ENCODE data around the gene U2AF2.

The U2AF2 gene

DNA sequence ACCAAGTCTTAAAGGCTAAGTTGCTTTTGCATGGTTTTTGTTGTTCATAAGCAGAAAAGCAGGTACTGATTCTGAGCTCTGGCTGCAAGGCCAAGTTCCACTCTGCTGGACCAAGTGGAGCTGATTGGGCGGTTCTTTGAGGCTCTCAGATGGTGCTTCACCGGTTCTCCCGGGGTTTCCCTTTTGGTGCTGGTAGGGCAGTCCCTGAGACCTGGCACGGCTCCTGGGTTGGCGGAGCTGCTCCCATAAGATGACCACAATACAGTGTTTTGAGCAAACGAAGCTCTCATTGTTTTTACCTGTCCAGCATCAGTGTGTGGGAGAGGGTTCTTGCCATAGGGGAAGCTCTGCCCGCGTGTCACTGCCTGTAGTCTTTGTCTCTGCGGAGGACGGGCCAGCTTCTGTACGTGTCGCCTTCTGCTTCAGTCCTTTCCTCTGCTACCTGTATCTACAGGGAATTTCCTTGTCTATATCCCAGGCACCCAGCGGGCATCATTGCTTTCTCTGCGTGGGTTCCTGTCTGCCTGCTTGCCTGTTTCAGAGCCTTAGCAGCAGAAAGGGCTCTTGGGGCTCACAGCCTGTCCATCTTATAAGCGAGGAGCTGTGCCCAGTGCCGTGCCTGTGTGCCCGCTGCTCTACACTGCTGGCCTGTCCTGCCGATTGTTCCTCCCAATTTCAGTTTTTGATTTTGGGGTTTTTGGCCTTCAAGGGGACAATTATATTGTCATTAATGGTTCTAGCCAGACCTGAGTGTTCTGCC is 2.3 kb downstream of the U2AF2 start:
- no peak for DNase-seq (ENCODE audit: low spot score)

DNA sequence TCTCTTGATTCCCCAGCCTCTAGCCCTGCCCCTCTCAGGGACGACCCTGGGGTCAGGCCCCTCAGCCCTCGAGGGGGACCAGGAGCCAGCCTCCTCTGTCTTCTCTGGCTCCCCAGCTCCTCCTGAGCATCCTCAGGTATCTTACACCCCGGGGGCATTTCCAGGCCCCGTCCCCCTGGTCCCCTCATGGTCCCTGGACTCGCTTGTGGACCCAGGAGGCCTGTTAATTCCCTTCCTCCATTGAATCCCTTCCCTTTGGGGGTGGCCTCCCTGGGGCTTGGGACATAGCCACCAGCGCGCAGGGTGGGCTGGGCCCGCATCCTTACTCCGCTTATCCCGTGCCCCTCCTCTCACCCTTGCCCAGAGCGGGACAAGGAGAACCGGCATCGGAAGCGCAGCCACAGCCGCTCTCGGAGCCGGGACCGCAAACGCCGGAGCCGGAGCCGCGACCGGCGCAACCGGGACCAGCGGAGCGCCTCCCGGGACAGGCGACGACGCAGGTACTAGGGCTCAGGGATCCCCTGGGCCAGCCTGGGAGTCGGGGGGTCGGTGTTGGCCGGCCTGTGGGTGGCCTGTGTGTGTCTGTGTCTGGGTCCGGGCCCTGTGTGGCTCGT is 4.1 kb downstream of the U2AF2 start:
- no peak for DNase-seq (ENCODE audit: low spot score)

DNA sequence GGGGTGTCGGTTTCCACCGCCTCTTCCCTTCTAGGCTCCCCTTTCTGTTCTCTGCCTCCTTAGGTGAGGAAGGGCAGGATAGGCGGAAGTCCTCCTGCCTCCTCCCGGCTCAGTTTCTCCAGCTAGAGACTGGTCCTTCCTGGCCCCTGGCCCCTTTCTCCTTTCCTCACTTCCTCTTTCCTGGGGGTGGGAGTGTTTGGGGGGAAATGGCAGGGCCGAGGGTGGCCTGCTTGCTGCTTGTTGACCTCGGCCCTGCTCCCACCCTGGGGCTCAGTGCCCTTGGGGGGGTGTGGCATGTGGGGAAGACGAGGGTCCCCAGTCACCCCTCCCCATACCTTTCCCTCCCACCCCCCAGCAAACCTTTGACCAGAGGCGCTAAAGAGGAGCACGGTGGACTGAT is 5.0 kb downstream of the U2AF2 start:
- DNase-seq (ENCODE audit: low spot score), result no peak

DNA sequence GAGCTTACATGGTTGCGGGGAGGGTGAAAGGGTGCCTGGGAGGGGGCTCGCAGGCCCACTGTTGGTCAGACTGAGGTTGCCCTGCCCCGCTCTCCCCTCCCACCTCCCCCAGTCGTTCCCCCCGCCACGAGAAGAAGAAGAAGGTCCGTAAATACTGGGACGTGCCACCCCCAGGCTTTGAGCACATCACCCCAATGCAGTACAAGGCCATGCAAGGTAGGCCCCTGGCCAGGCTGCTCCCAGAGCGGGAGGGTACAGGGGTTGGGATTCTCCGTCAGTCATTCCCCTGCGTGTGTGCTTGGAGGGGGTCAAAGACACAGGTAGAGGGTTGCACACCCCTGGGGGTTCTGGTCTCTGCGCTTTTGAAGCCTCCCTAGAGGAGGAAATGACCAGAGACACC is 5.6 kb downstream of the U2AF2 start:
- no peak for DNase-seq (ENCODE audit: low spot score)

DNA sequence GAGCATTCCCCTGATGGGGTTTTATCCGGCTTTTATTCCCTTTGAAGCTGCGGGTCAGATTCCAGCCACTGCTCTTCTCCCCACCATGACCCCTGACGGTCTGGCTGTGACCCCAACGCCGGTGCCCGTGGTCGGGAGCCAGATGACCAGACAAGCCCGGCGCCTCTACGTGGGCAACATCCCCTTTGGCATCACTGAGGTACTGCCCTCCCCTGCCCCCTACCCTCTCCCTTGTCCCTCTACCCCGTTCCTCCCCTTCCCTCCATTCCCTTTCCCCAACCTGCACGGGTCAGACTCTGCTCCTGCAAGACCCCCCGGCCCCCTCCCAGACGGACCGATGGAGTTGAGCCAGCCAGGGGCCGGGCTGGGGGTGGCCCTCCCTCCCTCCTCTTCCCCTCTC is 6.2 kb downstream of the U2AF2 start:
- no peak for DNase-seq (ENCODE audit: low spot score)

DNA sequence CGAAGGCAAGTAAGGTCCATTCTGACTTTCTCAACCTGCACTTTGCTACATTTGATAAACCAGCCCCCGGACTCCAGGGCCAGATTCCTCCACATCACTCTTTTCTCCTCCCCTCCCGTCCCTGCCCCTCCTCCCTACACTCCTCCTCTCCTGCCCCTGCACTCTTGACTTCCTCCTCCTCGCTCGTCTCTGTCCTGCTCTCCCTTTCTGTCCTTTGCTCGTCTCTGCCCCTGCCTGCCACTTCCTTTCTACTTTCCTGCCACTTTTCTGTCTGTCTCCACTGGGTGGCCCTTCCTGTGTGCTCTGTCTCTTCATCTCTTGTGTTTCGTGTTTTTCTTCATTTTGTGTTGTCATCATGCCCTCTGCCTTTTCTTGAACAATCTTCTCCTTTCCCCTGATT is 7.0 kb downstream of the U2AF2 start:
- no peak for DNase-seq (ENCODE audit: low spot score)

DNA sequence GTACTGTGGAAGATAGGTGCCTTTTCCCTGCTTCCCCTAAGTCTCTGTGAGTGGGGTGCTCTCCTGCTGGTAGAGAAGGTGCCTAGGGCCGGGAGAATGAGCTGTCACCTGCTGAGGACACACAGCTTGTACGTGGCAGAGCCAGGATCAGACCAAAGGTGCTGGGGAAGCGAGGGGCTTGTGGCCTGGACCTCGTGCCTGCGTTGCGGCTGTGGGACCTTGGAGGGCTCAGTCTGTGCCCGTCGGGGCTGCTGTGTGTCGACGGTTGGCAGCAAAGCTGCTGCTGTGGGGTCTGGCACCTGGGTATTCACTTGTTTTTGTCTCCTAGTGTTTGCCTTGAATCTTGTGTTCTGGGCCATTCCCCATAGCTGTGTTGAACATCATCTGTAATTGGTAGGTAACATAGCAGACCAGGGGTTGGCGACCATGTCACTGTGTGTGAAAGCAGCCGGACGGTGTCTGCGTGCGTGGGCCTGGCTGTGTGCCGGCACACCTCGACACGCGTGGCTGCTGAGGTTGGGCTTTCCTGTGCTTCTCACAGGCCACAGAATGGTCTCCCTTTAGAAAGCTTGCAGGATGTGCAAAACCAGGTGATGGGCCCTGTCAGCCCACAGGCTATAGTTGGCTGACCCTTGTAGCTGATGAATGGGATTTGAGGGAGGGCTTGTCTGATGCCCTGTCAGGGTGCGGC is 9.2 kb downstream of the U2AF2 start:
- DNase-seq (ENCODE audit: low spot score), result no peak

DNA sequence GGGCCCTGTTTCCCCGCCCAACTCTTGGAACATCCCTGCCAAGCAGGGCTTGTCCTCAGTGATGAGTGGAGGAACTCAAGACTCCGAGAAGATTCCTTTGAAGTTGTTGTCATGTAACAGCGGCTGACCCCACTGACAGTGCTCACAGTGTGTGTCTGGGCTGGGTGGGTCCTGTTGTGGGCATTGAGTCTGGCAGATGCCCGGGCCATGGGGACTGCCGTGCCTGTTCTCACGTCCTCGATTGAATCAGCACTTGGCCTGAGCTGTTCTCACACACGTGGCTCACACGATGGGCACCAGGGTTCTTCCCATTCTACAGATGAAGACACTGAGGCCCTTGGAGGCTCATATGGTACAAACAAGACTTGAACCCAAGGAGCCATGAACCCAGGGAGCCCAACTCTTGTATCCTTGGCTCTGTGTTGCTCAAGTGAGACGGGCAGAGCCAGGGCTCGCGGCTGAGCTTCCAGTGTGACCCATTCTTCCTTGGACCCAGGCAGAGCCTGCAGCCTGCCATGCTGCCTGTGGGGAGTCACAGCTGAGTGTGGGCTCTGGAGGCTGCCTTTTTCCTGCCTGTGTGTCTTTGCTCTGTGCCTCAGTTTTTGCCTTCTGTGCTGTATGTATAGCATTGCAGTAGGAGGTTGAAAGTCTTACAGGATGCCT is 11.6 kb downstream of the U2AF2 start:
- no peak for DNase-seq (ENCODE audit: low spot score)

DNA sequence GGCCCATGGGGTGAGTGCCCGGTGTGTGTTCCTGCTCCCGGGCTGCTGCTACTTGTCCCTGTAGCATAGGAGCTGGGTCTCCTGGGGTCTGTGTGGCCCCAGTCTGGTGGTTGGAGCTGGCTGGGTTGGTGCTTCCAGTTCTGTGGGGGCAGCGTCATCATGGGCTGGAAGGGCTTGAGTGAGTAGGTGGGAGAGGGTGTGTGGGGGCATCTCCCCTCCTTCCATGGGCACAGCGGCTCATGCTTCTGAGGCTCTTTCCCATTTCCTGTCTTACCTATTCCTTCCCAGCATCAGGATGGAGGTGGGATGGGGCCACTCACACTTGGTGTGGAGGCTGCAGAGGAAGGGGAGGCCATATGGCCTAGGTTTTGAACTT is 12.2 kb downstream of the U2AF2 start:
- DNase-seq (ENCODE audit: low spot score), result no peak

DNA sequence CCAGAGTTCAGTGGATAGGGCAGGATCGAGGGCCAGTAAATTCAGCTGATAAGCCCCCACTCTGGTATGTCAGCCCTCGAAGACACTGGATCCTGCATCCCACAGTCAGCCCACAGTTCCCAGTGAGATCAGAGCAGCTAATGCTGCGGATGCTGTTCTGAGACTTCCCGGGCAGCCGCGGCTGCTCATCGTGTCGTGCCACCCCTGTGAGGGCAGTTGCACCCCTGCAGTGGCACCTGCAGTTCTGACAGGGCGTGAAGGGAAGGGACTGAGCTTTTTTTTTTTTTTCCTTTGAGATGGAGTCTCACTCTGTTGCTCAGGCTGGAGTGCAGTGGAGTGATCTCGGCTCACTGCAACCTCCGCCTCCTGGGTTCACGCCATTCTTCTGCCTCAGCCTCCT is 12.7 kb downstream of the U2AF2 start:
- no peak for DNase-seq (ENCODE audit: low spot score)

DNA sequence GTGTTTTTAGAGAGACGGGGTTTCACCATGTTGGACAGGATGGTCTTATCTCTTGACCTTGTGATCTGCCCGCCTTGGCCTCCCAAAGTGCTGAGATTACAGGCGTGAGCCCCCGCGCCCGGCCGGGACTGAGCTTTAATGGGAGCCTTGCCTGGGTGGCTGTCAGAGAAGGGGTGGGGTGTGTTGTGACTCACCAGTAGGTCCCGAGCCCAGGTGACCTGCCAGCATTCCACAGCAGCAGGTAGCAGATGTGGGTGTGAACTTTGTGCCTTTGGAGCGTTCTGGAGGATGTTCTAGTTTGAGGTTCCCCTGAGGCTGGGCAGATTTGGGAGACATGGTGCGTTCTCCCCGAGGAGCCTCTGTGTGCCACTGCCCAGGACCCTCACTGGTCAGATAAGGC is 13.1 kb downstream of the U2AF2 start:
- DNase-seq (ENCODE audit: low spot score), result no peak

DNA sequence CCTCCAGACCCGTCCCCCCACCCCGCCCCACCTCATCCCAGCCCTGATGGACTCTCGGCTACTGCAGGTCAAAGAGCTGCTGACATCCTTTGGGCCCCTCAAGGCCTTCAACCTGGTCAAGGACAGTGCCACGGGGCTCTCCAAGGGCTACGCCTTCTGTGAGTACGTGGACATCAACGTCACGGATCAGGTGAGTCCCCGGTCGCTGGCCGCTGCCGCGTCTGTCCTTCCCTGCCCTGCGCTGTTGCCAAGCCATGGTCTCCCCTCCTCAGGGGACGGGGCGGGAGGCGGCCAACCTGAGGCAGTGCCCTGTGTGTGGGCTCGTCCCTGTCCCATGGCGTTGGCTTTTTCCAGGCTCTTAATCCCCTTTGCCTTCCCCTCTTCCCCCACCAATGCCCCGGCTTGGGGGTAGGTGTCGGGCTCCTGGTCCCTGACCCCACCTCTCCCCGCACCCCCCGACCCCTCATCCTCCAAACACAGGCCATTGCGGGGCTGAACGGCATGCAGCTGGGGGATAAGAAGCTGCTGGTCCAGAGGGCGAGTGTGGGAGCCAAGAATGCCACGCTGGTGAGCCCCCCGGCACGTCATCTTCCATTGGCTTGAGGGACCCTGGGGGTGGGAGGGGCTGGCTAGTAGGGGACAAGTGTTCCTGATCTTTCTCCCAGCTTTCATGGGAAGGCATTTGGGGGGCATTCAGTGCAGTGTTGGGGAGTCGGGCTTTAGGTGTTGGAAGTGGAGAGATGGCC is 13.9 kb downstream of the U2AF2 start:
- no peak for DNase-seq (ENCODE audit: low spot score)

DNA sequence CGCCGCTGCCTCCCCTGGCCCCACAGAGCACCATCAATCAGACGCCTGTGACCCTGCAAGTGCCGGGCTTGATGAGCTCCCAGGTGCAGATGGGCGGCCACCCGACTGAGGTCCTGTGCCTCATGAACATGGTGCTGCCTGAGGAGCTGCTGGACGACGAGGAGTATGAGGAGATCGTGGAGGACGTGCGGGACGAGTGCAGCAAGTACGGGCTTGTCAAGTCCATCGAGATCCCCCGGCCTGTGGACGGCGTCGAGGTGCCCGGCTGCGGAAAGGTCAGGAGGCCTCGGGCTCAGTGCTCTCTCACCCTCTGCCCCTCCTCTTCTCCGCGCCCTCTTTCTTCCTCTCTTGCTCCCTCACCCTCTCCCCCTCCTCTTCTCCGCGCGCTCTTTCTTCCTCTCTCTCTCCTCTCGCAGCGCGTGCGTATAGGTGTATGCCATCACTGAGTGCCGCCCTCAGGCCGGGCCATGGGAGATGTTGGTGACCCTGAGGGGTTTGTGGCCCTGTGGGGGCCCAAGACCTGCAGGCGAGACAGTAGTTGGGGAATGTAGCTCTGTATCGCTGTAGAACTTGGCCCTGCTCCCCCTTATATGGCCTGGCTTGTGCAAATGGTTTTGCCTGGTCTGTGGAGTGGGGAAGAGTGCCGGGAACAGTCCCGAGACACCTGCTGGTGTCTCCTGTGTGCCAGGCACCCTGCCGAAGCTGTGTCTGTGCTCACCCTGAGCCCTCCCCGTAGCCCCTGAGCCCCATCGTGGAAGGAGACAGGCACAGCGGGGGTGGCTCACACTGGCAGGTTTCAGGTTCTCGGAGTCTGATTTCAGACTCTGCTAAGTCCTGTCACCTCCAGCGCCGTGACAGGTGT is 14.8 kb downstream of the U2AF2 start:
- DNase-seq (ENCODE audit: low spot score), result no peak

DNA sequence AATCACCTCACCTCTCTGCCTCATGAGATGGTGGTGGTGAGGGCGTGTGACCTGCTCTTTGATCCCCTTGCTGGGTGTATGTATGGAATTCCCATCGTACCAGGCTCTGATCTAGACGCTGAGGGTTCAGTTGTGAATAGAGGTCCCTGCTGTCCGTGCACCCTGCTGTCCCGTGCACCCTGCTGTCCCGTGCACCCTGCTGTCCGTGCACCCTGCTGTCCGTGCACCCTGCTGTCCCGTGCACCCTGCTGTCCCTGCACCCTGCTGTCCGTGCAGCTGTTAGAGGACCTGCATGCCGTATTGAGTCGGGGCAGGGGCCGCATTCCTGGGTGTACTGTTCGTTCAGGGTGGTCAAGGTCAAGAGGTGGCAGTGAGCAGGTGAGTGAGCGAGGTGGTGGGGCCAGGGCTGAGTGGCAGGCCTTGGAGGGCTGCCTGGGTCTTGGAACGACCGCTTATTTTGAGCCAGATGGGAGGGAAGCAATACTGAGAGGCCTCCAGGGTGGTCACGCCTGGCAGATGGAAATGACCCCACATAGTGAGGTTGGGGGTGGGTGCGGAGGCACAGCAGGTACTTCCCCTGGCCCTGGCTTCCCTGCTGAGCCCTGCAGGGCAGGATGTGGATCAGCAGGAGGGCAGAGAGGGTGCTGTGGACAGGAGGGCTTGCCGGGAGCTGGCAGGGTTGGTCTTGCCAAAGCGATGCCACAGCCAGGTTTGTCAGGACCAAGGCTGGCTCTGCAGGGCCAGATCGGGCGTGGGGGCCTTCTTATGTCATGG is 15.6 kb downstream of the U2AF2 start:
- DNase-seq (ENCODE audit: low spot score), result no peak

DNA sequence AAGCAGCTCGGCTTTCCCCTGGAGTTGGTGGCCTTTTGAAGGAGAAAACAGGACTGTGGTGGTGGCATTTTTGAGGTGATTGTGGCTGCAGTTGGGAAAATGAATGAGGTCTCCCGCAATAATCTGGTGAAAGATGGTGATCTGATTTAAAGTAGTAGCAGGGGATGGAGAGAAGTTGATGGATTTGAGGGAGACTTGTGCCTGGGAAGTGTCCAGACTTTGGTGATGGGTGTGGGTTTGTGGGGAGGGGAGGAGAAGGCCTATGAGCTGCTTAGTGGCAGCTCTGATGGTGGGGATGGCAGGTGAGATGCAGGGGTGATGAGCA is 16.2 kb downstream of the U2AF2 start:
- DNase-seq (ENCODE audit: low spot score), result no peak

DNA sequence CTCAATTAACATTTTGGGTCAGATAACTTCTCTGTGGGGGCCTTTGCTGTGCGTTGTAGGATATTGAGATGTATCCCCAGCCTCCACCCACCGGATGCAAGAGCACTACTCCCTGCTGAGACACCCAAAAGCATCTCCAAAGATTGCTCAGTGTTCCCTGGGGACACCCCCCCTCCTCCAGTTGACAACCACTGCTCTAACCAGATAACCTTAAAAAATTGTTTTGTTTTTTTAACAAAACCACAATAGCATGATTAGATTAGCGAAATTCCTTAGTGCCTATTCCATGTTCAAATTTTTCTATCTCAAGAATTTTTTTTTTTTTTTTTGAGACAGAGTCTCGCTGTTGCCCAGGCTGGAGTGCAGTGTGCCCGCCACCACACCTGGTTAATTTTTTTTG is 17.6 kb downstream of the U2AF2 start:
- DNase-seq (ENCODE audit: low spot score), result no peak

DNA sequence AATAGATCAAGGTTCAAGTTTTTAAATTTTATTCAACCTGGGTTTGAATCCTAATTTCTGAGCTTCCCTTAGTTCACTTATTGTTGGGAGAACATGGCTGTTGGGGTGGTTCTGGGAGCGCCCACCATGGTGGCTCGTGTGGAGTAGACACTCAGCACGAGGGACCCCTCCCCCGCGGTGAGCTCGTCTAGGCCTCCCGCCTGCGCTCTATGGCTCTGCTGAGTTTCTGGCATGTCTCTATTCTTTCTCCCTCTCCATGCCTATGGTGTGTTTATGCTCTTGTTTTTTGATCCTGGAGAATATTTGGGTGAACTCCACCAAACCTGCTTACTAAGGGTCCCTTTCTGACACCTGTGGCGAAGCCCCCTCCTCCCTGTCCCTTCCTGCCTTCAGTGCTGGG is 18.6 kb downstream of the U2AF2 start:
- DNase-seq (ENCODE audit: low spot score), result no peak

DNA sequence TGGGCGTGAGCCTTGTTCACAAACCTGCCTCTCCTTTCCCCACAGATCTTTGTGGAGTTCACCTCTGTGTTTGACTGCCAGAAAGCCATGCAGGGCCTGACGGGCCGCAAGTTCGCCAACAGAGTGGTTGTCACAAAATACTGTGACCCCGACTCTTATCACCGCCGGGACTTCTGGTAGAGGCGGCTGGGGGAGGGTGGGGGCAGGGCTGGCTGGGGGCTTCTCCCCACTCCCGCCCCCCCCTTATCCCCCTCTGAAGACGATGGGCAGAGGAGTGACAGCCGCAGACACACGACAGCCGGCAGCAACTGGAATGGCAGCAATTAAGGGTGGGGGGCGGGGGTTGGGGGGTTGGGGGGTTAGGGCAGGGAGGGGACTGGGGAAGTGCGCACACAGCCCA is 19.1 kb downstream of the U2AF2 start:
- DNase-seq (ENCODE audit: low spot score), result no peak

DNA sequence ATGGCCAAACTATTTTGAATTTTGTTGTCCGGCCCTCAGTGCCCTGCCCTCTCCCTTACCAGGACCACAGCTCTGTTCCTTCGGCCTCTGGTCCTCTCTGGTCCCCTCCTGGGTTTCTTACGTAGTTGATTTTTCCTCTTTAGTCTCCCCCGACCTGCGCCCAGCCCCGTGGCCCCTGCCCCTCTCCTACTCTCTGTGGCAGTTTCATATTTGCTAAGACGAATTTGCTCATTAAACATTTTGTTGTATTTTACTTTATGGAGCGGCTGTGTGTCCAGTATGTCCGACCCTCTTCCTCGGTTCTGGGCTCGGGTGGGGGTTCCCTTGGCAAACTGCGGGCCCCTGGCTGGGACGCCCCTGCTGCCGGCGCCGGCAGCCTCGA is 19.6 kb downstream of the U2AF2 start:
- no peak for DNase-seq (ENCODE audit: low spot score)

DNA sequence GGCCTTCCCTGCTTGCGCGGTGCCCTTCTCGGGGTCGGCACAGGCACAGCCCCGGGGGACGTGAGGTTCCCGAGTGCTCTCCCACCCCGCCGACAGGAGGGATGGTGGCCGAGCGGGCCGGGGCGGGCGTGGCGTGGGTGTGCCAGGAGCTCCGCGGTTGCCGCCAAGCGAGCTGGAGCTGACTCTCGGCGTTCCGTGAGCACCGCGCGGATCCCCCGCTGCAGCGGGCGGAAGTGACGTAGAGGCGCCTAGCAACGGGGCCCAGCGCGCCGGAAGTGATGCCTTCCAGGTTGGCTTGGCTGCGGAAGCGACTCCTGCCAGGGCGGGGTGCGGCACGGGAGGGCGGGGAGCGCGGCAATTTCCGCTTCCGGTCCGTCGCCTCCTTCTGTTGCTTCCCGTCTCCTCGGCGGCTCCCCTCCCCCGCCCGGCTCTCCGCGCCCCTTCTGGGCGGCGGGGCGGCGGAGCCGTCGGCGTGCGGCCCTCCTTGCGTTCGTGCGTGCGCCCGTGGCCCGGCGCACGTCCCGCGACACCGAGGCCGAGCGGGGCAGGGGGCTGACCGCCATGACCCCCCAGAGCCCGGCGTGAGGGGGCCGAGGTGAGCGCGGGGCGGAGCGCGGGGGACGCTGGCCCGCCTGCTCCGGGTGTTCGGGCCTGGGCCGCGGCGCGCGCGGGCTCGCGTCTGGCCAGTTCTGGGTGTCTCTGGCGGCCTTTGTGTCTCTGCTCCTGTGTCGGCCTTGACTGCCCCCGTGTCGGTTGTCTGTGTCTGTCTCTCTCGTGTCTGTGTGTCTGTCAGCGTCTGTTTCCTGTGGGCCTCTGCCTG is 20.2 kb downstream of the U2AF2 start, which contains the start of gene EPN1:
EPN1 (plus strand) TSS at position 386 of the 820 bp plus-strand sequence. CDS start 3,402 bp downstream, outside the sequence.
- peak; percentile 99 for DNase-seq (ENCODE audit: low spot score)

Measured in HuH-7.5 (cell line).